ENCODE data around the gene MINPP1. TPM values are rescaled to one million over a fixed set of nuclear protein-coding genes. Genes with fewer than 3 reads are reported as not detected.
"Not testable (repeated sequence)": the region's sequence is repeated elsewhere in the genome, so short reads cannot be mapped to it uniquely, and the experiment has no call there.

Gene MINPP1
- total and polyA plus RNA-seq, 2 experiments from 2014 or later, result 45.7 to 45.8 TPM

DNA sequence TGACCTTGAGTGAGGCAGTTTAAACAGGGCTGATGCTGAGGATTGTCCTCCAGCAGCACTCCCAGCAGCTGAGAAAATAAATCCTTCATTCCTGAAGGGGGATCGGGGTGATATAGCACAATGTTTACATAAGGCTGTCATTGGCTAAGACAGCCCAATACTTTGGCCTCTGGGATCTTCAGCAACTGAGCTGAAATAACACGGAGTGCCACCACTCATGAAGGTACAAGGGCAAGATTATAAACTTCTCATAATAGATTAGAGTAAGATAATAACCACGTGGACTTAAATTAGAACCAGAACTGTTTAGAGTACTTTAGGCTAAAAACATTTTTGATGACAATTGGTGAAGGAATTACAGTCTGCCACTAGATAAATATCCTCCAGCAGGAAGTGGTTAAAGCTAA, 85.0 kb downstream of the MINPP1 start:
- Histone ChIP-seq H2AFZ (no peak overlapping the region), H3K27me3 (replicated peaks; ENCODE audit: insufficient read depth) (0 out of 2 replicates have a peak, but pooled peaks cover 5% of the 10 kb centered on the region), H3K9me3 (ENCODE audit: low read depth) (no peaks in the 10 kb centered on the region), H3K79me2 (ENCODE audit: insufficient read depth) (no peaks in the 10 kb centered on the region), H4K20me1 (ENCODE audit: insufficient read depth) (no peaks in the 10 kb centered on the region), H3K9ac (no peak overlapping the region), H3K4me3 (no peak overlapping the region), H3K27ac (no peak overlapping the region), H3K9me2 (ENCODE audit: insufficient read depth) (no peaks in the 10 kb centered on the region), H3K36me3 (ENCODE audit: low read depth) (no peaks in the 10 kb centered on the region), H3K4me1 (ENCODE audit: insufficient read depth) (peaks cover 10% of the 10 kb centered on the region; the same call in 1 of the 2 replicates), H3K4me2 (ENCODE audit: unreplicated experiment) (no peak overlapping the region), H3F3A (ENCODE audit: insufficient read depth) (peaks cover 20% of the 10 kb centered on the region; the same call in 1 of the 2 replicates)
- in situ Hi-C loops (cut with MboI), result no loop called here
- peak; percentile 22 for DNase-seq
- 55 to 56% methylated on average over 3 of the region's 3 CpGs for WGBS, 2 experiments (ENCODE audit: low coverage in 1 of 2, low lambda C conversion rate in 2 of 2, missing lambda C conversion rate in 2 of 2)
- TF ChIP-seq EZH2 (IDR thresholded peaks at IDR 0.05; ENCODE audit: insufficient read depth, poor library complexity, severe bottlenecking) (no peak), EZH2phosphoT487 (IDR thresholded peaks at IDR 0.05; ENCODE audit: insufficient read depth, low read depth) (no peak)

DNA sequence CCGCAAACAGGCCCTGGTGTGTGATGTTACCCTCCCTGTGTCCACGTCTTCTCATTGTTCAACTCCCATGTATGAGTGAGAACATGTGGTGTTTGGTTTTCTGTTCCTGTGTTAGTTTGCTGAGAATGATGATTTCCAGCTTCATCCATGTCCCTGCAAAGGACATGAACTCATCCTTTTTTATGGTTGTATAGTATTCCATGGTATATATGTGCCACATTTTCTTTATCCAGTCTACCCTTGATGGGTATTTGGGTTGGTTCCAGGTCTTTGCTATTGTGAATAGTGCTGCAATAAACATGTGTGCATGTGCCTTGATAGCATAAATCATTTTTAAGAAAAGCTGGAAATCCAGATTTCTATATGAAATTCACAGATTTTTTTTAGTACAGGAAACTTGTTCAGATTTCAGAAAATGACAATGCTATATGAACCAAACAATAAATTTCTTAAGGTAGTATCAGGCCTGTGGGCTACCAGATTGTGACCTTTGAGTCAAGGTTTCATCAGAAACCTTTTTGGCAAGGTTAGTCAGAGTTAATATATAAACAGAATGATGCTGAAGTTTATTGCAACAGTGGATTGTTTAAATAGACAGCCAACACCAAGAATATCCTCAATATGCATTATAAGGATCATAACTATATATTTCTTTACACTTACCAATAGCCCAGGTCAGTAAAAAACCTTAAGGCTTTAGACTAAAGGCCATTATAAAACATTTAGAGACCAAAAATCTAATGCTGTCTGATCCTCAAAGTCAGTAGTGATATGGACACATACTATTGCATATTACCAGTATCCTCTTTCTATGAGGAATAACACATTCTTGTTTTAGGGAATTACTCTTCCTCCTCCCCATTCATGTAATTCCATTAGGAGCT, 86.3 kb downstream of the MINPP1 start:
- no peak overlapping the region for H3K9ac ChIP-seq
- DNase-seq, result no peak
- H3K79me2 ChIP-seq (ENCODE audit: insufficient read depth), result no peaks in the 10 kb centered on the region
- in situ Hi-C loops (cut with MboI), result no loop called here
- no peaks in the 10 kb centered on the region for H3K36me3 ChIP-seq (ENCODE audit: low read depth)
- WGBS, 2 experiments (ENCODE audit: low coverage in 1 of 2, low lambda C conversion rate in 2 of 2, missing lambda C conversion rate in 2 of 2), result 87 to 93% methylated on average over 2 of the region's 2 CpGs
- no peak overlapping the region for H3K27ac ChIP-seq
- 0 out of 2 replicates have a peak, but pooled peaks cover 5% of the 10 kb centered on the region for H3K27me3 ChIP-seq (replicated peaks; ENCODE audit: insufficient read depth)
- H3K4me2 ChIP-seq (ENCODE audit: unreplicated experiment), result no peak overlapping the region
- peaks cover 20% of the 10 kb centered on the region; the same call in 1 of the 2 replicates for H3F3A ChIP-seq (ENCODE audit: insufficient read depth)
- H2AFZ ChIP-seq, result no peak overlapping the region
- no peaks in the 10 kb centered on the region for H3K9me2 ChIP-seq (ENCODE audit: insufficient read depth)
- peaks cover 10% of the 10 kb centered on the region; the same call in 1 of the 2 replicates for H3K4me1 ChIP-seq (ENCODE audit: insufficient read depth)
- no peaks in the 10 kb centered on the region for H4K20me1 ChIP-seq (ENCODE audit: insufficient read depth)
- no peak for TF ChIP-seq EZH2 (IDR thresholded peaks at IDR 0.05; ENCODE audit: insufficient read depth, poor library complexity, severe bottlenecking)
- no peak for TF ChIP-seq EZH2phosphoT487 (IDR thresholded peaks at IDR 0.05; ENCODE audit: insufficient read depth, low read depth)
- H3K9me3 ChIP-seq (ENCODE audit: low read depth), result no peaks in the 10 kb centered on the region
- H3K4me3 ChIP-seq, result no peak overlapping the region

DNA sequence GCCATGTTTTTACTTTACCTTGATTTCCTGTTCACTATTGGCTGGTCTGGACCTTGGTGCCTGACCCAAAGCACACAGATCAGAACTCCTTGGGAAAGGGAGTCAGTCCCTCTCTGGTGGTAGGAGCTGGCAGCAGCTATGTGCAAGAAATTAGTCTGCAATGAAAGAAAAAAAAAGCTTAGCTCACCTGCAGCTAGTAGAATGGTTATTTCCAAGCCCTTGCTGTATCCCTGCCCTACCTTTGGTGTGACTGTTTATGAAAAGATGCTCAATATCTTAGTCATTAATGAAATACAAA, 86.8 kb downstream of the MINPP1 start:
- peaks cover 20% of the 10 kb centered on the region; the same call in 1 of the 2 replicates for H3F3A ChIP-seq (ENCODE audit: insufficient read depth)
- no peak overlapping the region for H3K9ac ChIP-seq
- no peaks in the 10 kb centered on the region for H3K79me2 ChIP-seq (ENCODE audit: insufficient read depth)
- DNase-seq, result no peak
- H3K4me2 ChIP-seq (ENCODE audit: unreplicated experiment), result no peak overlapping the region
- H3K9me2 ChIP-seq (ENCODE audit: insufficient read depth), result no peaks in the 10 kb centered on the region
- no peak overlapping the region for H3K27ac ChIP-seq
- no peak overlapping the region for H3K4me3 ChIP-seq
- no peaks in the 10 kb centered on the region for H3K9me3 ChIP-seq (ENCODE audit: low read depth)
- peaks cover 10% of the 10 kb centered on the region; the same call in 1 of the 2 replicates for H3K4me1 ChIP-seq (ENCODE audit: insufficient read depth)
- 0 out of 2 replicates have a peak, but pooled peaks cover 5% of the 10 kb centered on the region for H3K27me3 ChIP-seq (replicated peaks; ENCODE audit: insufficient read depth)
- H4K20me1 ChIP-seq (ENCODE audit: insufficient read depth), result no peaks in the 10 kb centered on the region
- in situ Hi-C loops (cut with MboI), result no loop called here
- TF ChIP-seq EZH2 (IDR thresholded peaks at IDR 0.05; ENCODE audit: insufficient read depth, poor library complexity, severe bottlenecking) (no peak), EZH2phosphoT487 (IDR thresholded peaks at IDR 0.05; ENCODE audit: insufficient read depth, low read depth) (no peak)
- no peaks in the 10 kb centered on the region for H3K36me3 ChIP-seq (ENCODE audit: low read depth)
- H2AFZ ChIP-seq, result no peak overlapping the region

DNA sequence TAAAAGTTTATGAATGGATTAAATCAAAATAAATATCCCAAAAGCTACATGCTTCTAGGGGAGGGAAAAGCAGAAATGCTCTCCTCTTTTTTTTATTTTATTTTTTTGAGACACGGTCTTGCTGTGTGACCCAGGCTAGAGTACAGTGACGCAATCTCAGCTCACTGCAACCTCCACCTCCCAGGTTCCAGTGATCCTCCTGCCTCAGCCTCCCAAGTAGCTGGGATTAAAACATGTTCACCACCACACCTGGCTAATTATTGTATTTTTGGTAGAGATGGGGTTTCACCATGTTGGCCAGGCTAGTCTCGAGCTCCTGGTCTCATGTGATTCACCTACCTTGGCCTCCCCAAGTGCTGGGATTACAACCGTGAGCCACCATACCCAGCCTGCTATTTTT, 88.2 kb downstream of the MINPP1 start:
- H3K4me1 ChIP-seq (ENCODE audit: insufficient read depth), result peaks cover 10% of the 10 kb centered on the region; the same call in 1 of the 2 replicates
- H3K9me3 ChIP-seq (ENCODE audit: low read depth); H3K79me2 ChIP-seq (ENCODE audit: insufficient read depth); DNase-seq; H4K20me1 ChIP-seq (ENCODE audit: insufficient read depth); H3K9me2 ChIP-seq (ENCODE audit: insufficient read depth); H3K9ac ChIP-seq; H3K4me2 ChIP-seq (ENCODE audit: unreplicated experiment); H3K27me3 ChIP-seq (replicated peaks; ENCODE audit: insufficient read depth); H2AFZ ChIP-seq; H3K4me3 ChIP-seq; in situ Hi-C loops (cut with MboI); H3K27ac ChIP-seq; H3K36me3 ChIP-seq (ENCODE audit: low read depth): not testable (repeated sequence)
- 79 to 81% methylated on average over 4 of the region's 4 CpGs for WGBS, 2 experiments (ENCODE audit: low coverage in 1 of 2, low lambda C conversion rate in 2 of 2, missing lambda C conversion rate in 2 of 2)
- peaks cover 20% of the 10 kb centered on the region; the same call in 1 of the 2 replicates for H3F3A ChIP-seq (ENCODE audit: insufficient read depth)

All from GM23248 (cell line).